GM12872 (cell line): Measurements from ENCODE around the gene NFYC.

Source experiments
- CTCF ChIP-seq: IDR thresholded peaks from 3 replicates; pipeline ENCODE4 v1.5.1; 2011; ENCODE audit warnings: low read depth, mild to moderate bottlenecking, low read length, moderate library complexity; ENCODE audit not compliant: insufficient read depth

NFYC gene

GRCh38 chr1:40745176-40745575 lies 53.7 kb downstream of the NFYC start:
- no peak for TF ChIP-seq CTCF

DNA sequence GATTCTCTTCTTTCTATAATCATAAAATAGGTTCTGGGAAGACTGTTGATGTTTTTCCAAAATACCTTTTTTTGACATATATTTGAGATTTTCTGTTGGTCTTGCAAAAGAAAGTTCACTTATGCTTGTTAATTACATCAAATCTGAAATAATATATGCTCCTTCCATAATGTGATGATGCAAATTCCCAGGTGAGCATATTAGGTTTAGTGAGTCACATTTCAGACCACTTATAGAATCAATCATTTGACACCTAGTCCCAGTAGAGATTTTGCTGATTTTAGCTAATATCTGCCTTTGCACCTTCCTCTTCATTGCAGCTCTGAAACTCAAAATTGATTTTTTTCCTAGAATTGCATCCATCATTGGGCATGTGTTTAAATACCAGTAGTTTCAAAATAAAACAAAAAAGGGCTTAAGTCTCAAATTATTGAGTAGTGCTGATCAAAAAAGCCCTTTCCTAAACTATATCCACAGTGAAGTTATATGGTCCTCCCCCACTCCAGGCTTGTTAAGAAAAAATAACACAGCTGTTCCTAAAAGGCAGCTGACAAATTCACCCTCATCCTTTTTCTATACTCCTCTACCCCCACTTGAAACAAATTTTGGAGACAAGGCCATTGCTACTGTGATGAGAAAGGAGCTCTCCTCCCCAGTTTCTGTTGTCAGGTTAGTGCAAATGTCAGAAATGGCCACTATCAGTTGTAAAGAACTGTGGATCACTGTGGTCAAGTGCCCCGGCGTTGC lies 55.0 kb downstream of the NFYC start:
- no peak for TF ChIP-seq CTCF

DNA sequence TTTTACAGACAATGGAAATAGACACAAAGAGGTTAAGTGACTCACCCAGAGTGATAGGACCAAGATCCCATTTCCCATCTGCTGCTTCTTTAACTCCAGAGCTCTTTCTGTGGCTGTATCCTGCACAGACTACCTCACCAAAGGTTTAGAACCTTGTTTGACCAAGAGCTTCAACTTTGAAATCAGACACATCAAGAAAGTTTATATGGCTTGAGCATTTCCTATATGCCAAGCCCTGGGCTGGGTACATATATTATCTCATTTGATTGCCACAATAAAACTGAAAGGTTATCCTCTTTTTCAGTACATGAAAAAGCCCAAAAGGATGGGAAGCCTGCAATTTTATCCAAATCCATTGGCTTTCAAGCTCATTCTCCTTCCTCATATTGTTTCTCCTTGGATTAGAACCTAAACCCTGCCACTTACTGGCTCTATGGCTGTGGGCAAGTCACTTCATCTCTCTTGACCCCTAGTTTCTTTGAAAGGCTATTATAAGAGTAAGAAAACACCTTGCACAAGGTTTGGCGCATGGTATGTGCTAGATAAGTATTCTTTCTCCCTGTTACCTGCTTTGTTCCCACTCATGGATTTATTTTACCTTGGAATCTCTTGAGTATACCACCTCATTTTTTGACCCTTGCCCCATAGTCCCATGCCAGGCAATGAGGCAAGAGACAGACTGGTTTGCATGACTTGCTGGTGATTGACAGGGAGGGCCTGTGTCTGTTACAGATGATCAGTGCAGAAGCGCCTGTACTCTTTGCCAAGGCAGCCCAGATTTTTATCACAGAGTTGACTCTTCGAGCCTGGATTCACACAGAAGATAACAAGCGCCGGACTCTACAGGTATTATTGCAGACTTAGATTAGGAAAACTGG lies 57.6 kb downstream of the NFYC start:
- TF ChIP-seq CTCF, result no peak

DNA sequence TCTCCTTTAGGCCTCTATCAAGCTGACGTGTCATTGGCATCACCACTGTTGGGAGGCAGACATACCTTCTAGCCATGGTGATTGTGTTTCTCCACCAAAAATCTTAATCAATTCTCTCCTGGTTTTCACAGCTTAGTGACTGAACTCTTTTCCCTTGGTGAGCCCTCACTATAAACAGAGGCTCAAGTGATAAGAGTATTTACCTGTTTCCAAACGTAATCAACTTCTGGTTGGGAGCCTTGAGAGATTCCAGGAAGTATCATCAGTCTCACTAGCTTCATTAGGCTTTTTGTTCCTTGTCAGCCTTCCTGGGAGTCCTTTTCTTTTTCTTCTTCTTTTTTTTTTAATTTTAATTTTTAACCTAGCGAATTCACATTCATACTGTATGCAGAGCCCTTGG lies 58.3 kb downstream of the NFYC start:
- TF ChIP-seq CTCF, result no peak

DNA sequence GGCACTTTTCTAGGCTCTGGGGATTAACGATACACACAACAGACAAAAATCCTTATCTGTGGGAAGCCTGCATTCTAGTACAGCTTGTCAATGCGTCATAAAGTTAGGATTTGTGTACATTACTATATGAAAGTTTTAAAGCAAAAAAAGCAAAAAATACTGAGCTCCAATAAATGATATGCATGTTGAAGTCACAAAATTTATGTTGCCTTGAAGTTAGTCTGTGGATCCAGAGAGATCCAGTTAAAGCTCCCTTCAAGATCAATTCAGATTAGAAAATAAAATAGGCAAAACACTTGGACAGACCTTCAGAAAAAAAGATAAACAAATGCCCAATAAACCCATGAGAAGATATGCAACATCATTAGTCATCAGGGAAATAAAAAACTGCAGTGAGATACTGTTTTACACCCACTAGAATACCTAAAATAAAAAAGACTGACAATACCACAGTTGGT lies 59.0 kb downstream of the NFYC start:
- TF ChIP-seq CTCF, result no peak

GRCh38 chr1:40751802-40752201 lies 60.3 kb downstream of the NFYC start:
- TF ChIP-seq CTCF, result no peak

DNA sequence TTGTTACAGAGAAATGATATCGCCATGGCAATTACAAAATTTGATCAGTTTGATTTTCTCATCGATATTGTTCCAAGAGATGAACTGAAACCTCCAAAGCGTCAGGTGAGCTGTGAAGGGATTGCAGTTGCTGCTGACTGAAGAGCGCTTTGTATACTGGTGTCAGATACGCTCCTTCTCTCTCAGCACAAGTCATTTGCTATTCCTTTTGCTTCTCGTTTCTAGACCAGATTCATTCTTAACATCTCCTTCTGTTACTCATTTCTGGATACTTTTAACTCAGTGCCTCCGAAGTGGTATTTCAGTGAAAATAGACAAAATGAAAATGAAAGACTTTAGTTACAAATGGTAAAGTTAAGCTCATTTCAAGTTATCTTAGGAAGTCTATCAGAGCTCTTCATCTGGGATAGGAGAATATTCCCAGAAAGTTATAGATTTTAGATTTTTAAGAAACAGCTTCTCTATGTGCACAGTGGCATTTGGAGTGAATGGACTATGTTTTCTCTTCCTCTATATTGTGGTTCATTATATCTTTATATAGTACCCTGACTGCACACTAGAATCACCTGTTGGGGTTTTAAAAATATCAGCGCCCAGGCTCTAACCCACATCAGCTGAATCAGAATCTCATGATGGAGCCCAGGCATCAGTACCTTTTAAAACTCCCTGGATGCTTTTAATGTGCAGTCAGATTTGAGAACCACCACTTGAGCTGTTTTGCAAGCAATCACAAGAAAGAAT lies 61.8 kb downstream of the NFYC start:
- no peak for TF ChIP-seq CTCF
